GM23338 (cell line): Measurements from ENCODE around the gene KRTAP5-10. TPM values are rescaled to one million over a fixed set of nuclear protein-coding genes. Genes with fewer than 3 reads are reported as not detected.

ENCODE experiments used
- ATAC-seq: fragments of 200-7000 bp; cut with Tn5 transposase; 3 replicates; pipeline ENCODE4 v1.9.1; 2020
- DNase-seq: peaks from one replicate; pipeline ENCODE4 v3.0.0-alpha.2; 2015; ENCODE audit warnings: low spot score
- H2AFZ ChIP-seq: fragments of 200-600 bp; sonication (generic); 2 replicates; pipeline ENCODE4 v1.8.0; 2016; ENCODE audit warnings: antibody characterized with exemption, mild to moderate bottlenecking, moderate library complexity
- H3F3A ChIP-seq: fragments of 200-600 bp; sonication (generic); replicated peaks from 2 replicates; pipeline ENCODE4 v1.8.0; 2017; ENCODE audit warnings: antibody characterized with exemption, mixed run types, low read depth
- H3K27ac ChIP-seq: fragments of 200-600 bp; sonication (generic); 2 replicates; pipeline ENCODE4 v1.6.1; 2016; ENCODE audit warnings: low read depth
- H3K27me3 ChIP-seq: fragments of 200-600 bp; sonication (generic); 2 replicates; pipeline ENCODE4 v1.8.0; 2016; ENCODE audit warnings: mild to moderate bottlenecking, mixed run types, moderate library complexity; ENCODE audit not compliant: insufficient read depth
- H3K36me3 ChIP-seq: fragments of 200-600 bp; sonication (generic); 2 replicates; pipeline ENCODE4 v1.8.0; 2016; ENCODE audit warnings: mild to moderate bottlenecking; ENCODE audit not compliant: insufficient read depth
- H3K4me1 ChIP-seq: fragments of 200-600 bp; sonication (generic); 2 replicates; pipeline ENCODE4 v1.8.0; 2016; ENCODE audit warnings: mild to moderate bottlenecking, moderate library complexity; ENCODE audit not compliant: insufficient read depth
- H3K4me2 ChIP-seq: fragments of 200-600 bp; sonication (generic); 2 replicates; pipeline ENCODE4 v1.7.1; 2017; ENCODE audit warnings: mixed run types
- H3K4me3 ChIP-seq: fragments of 200-600 bp; sonication (generic); 2 replicates; pipeline ENCODE4 v1.6.1; 2016; ENCODE audit warnings: mixed run types
- H3K79me2 ChIP-seq: fragments of 200-600 bp; sonication (generic); replicated peaks from 2 replicates; pipeline ENCODE4 v1.8.0; 2017; ENCODE audit warnings: mild to moderate bottlenecking; ENCODE audit not compliant: insufficient read depth
- H3K9me2 ChIP-seq: fragments of 200-600 bp; sonication (generic); 2 replicates; pipeline ENCODE4 v1.8.0; 2017; ENCODE audit not compliant: insufficient read depth
- H4K20me1 ChIP-seq: fragments of 200-600 bp; sonication (generic); replicated peaks from 2 replicates; pipeline ENCODE4 v1.8.0; 2017; ENCODE audit warnings: mild to moderate bottlenecking; ENCODE audit not compliant: insufficient read depth
- H3K27ac Mint-ChIP-seq: 2 replicates; pipeline ENCODE4 v1.8.0; 2020; ENCODE audit warnings: inconsistent platforms, mild to moderate bottlenecking, moderate library complexity, mixed read lengths
- H3K27me3 Mint-ChIP-seq: 3 replicates; pipeline ENCODE4 v1.8.0; 2022; ENCODE audit warnings: low read depth, mild to moderate bottlenecking, moderate library complexity, mixed read lengths, inconsistent platforms; ENCODE audit not compliant: insufficient read depth, poor library complexity
- H3K36me3 Mint-ChIP-seq: 3 replicates; pipeline ENCODE4 v1.8.0; 2021; ENCODE audit warnings: low read depth, mild to moderate bottlenecking, inconsistent platforms, moderate library complexity, mixed read lengths
- H3K4me1 Mint-ChIP-seq: 3 replicates; pipeline ENCODE4 v1.8.0; 2020; ENCODE audit warnings: mild to moderate bottlenecking, inconsistent platforms, mixed read lengths
- H3K4me3 Mint-ChIP-seq: 3 replicates; pipeline ENCODE4 v1.8.0; 2021; ENCODE audit warnings: moderate library complexity, mild to moderate bottlenecking, inconsistent platforms, mixed read lengths
- H3K9me3 Mint-ChIP-seq: 3 replicates; pipeline ENCODE4 v1.8.0; 2020; ENCODE audit warnings: moderate library complexity, mild to moderate bottlenecking, inconsistent platforms, mixed read lengths
- CREB1 ChIP-seq: fragments of 250-450 bp; sonication (Bioruptor Pico); IDR thresholded peaks from 2 replicates; pipeline ENCODE4 v1.5.0; 2020; ENCODE audit warnings: low read depth, mild to moderate bottlenecking, moderate library complexity
- CTCF ChIP-seq, 2 experiments: fragments of 200-600 bp in 1 of 2; sonication (generic) in 1 of 2; conservative IDR thresholded peaks; 2 replicates each; pipeline versions ENCODE4 v1.5.1 to v1.6.1; 2016 to 2017; ENCODE audit warnings: antibody characterized with exemption in 2 of 2, low read depth in 2 of 2, mild to moderate bottlenecking in 2 of 2, moderate library complexity in 1 of 2
- ETS1 ChIP-seq: IDR thresholded peaks from 2 replicates; pipeline ENCODE4 v1.6.1; 2016; ENCODE audit warnings: antibody characterized with exemption
- EZH2 ChIP-seq: fragments of 200-600 bp; sonication (generic); IDR thresholded peaks from one replicate; pipeline ENCODE4 v1.8.0; 2017; ENCODE audit warnings: antibody characterized with exemption, mild to moderate bottlenecking, low read depth; ENCODE audit not compliant: unreplicated experiment
- EZH2phosphoT487 ChIP-seq: fragments of 200-600 bp; sonication (generic); IDR thresholded peaks from one replicate; pipeline ENCODE4 v1.8.1; 2018; ENCODE audit warnings: antibody characterized with exemption; ENCODE audit not compliant: unreplicated experiment
- JUNB ChIP-seq: IDR thresholded peaks from one replicate; pipeline ENCODE4 v1.6.1; 2016; ENCODE audit warnings: antibody characterized with exemption; ENCODE audit not compliant: unreplicated experiment
- NANOG ChIP-seq: IDR thresholded peaks from 2 replicates; pipeline ENCODE4 v1.6.1; 2016; ENCODE audit warnings: antibody characterized with exemption, borderline replicate concordance
- POLR2AphosphoS5 ChIP-seq: IDR thresholded peaks from 2 replicates; pipeline ENCODE4 v1.6.1; 2016; ENCODE audit warnings: antibody characterized with exemption, low read depth
- REST ChIP-seq: IDR thresholded peaks from one replicate; pipeline ENCODE4 v1.6.1; 2018; ENCODE audit warnings: antibody characterized with exemption; ENCODE audit not compliant: unreplicated experiment
- STAT1 ChIP-seq: IDR thresholded peaks from one replicate; pipeline ENCODE4 v1.6.1; 2016; ENCODE audit warnings: antibody characterized with exemption; ENCODE audit not compliant: unreplicated experiment
- ZNF114 ChIP-seq: fragments of 250-450 bp; sonication (Bioruptor Pico); IDR thresholded peaks from 2 replicates; pipeline ENCODE4 v1.5.0; 2020; ENCODE audit warnings: mild to moderate bottlenecking, moderate library complexity
- ZNF331 ChIP-seq: fragments of 250-450 bp; sonication (Bioruptor Pico); IDR thresholded peaks from 2 replicates; pipeline ENCODE4 v1.5.0; 2020; ENCODE audit warnings: low read depth, mild to moderate bottlenecking, moderate library complexity
- ZNF462 ChIP-seq: fragments of 250-450 bp; sonication (Bioruptor Pico); IDR thresholded peaks from 2 replicates; pipeline ENCODE4 v1.5.0; 2020; ENCODE audit warnings: mild to moderate bottlenecking, moderate library complexity
- polyA plus RNA-seq: library from polyadenylated mRNA; unstranded; fragments of >200 nt; fragmentation: Nextera tagmentation; extraction: Ambion mirVana; gene quantifications from 2 replicates; pipeline ENCODE4 v1.2.1, GENCODE V29; 2016
- total RNA-seq: library from RNA; depleted of rRNA; stranded (reverse); fragments of >200 nt; shearing (Covaris generic); gene quantifications from 2 replicates; pipeline ENCODE4 v1.2.3, GENCODE V29; 2014

KRTAP5-10 gene
- total and polyA plus RNA-seq, 2 experiments from 2014 or later: not detected

- no peaks in the 10 kb centered on the region for H3K27me3 ChIP-seq
- H3F3A ChIP-seq: no peaks in the 10 kb centered on the region
- DNase-seq: no peak
- H3K9me3 Mint-ChIP-seq: no peaks in the 10 kb centered on the region; the same call in 2 of the 3 replicates
- H3K4me3 Mint-ChIP-seq: no peak overlapping the region
- H3K4me1 Mint-ChIP-seq: peaks cover 2% of the 10 kb centered on the region; the same call in 1 of the 3 replicates
- no peak overlapping the region for H3K4me2 ChIP-seq
- no peak overlapping the region for H3K27ac Mint-ChIP-seq
- H4K20me1 ChIP-seq: no peaks in the 10 kb centered on the region
- no peak overlapping the region for H3K4me3 ChIP-seq
- no peaks in the 10 kb centered on the region for H3K36me3 ChIP-seq
- no peaks in the 10 kb centered on the region for H3K36me3 Mint-ChIP-seq
- H2AFZ ChIP-seq: no peak overlapping the region
- no peaks in the 10 kb centered on the region for H3K4me1 ChIP-seq
- H3K27me3 Mint-ChIP-seq: peaks cover 2% of the 10 kb centered on the region
- no peaks in the 10 kb centered on the region for H3K79me2 ChIP-seq
- no peak for ATAC-seq
- no peak overlapping the region for H3K27ac ChIP-seq
- 0 out of 2 replicates have a peak, but pooled peaks cover 6% of the 10 kb centered on the region for H3K9me2 ChIP-seq
- no peak for TF ChIP-seq CTCF (conservative IDR thresholded peaks at IDR 0.05; ENCODE audit: low read depth in 2 of 2)
- TF ChIP-seq ZNF331: no peak
- no peak for TF ChIP-seq ZNF462 (CRISPR knock-in tag)
- no peak for TF ChIP-seq REST
- TF ChIP-seq EZH2: no peak
- no peak for TF ChIP-seq CREB1
- no peak for TF ChIP-seq NANOG
- no peak for TF ChIP-seq ZNF114 (CRISPR knock-in tag)
- TF ChIP-seq ETS1: no peak
- TF ChIP-seq JUNB: no peak
- no peak for TF ChIP-seq EZH2phosphoT487
- TF ChIP-seq STAT1: no peak
- TF ChIP-seq POLR2AphosphoS5: no peak
Observed at GRCh38 chr11:71527576-71528210, 37.7 kb upstream of the KRTAP5-10 start.
